GM12873 (cell line): ENCODE measurements around the gene SCUBE2.

Source experiments
- CTCF ChIP-seq: IDR thresholded peaks from 2 replicates; pipeline ENCODE4 v1.5.1; 2012; ENCODE audit warnings: low read depth, mild to moderate bottlenecking, moderate library complexity, low read length, control low read depth; ENCODE audit not compliant: insufficient read depth; ENCODE audit errors: missing control alignments

Gene SCUBE2

GRCh38 chr11:9121469-9121796 lies 30.0 kb upstream of the SCUBE2 start:
- no peak for TF ChIP-seq CTCF

- peak; percentile 44 for TF ChIP-seq CTCF
These were observed 29.5 kb upstream of the SCUBE2 start for GRCh38 chr11:9120664-9121468.

- TF ChIP-seq CTCF = no peak
These were observed 26.9 kb upstream of the SCUBE2 start for GRCh38 chr11:9118277-9118676.

GRCh38 chr11:9112075-9112474 lies 20.7 kb upstream of the SCUBE2 start:
- TF ChIP-seq CTCF = no peak

- TF ChIP-seq CTCF = no peak
These were observed 18.7 kb upstream of the SCUBE2 start for GRCh38 chr11:9109858-9110731.

- no peak for TF ChIP-seq CTCF
These were observed 13.2 kb upstream of the SCUBE2 start for GRCh38 chr11:9104580-9104979.

- TF ChIP-seq CTCF = no peak
These were observed 12.3 kb upstream of the SCUBE2 start for GRCh38 chr11:9103542-9104276.
